ENCODE data around the gene SSX4. TPM values are rescaled to one million over a fixed set of nuclear protein-coding genes. Genes with fewer than 3 reads are reported as not detected.
"Not testable (repeated sequence)": the region's sequence is repeated elsewhere in the genome, so short reads cannot be mapped to it uniquely, and the experiment has no call there.

The SSX4 gene
- total RNA-seq (not detected), polyA plus RNA-seq (ENCODE audit: insufficient read length in 6 of 6) (not detected)
- long read RNA-seq, donor 1, result 0 reads
- long read RNA-seq, donor 2, result 0 reads
- long read RNA-seq, donor 3, result 0 reads
- long read RNA-seq, donor 4, result 0 reads
- long read RNA-seq, donor 5, result 0 reads
- long read RNA-seq, donor 6, result 0 reads
- long read RNA-seq, donor 7, result 0 reads
- long read RNA-seq, donor 8, result 0 reads
- long read RNA-seq, donor 9, result 0 reads
- long read RNA-seq, donor 10, result 0 reads
- long read RNA-seq, donor 11, result 0 reads
- long read RNA-seq, donor 12, result 0 reads

- DNase-seq; H3K27me3 ChIP-seq; H3K4me1 ChIP-seq; H3K4me3 ChIP-seq; H3K36me3 ChIP-seq; ATAC-seq; intact Hi-C loops (cut with DNase I); H3K27ac ChIP-seq; H3K9me3 ChIP-seq: not testable (repeated sequence)
Measured at GRCh38 chrX:48383239-48383638, at the start of gene SSX4. Gene SSX4, plus strand, starts transcription at chrX:48383539. Its CDS starts 515 bp downstream, at chrX:48384054.

DNA sequence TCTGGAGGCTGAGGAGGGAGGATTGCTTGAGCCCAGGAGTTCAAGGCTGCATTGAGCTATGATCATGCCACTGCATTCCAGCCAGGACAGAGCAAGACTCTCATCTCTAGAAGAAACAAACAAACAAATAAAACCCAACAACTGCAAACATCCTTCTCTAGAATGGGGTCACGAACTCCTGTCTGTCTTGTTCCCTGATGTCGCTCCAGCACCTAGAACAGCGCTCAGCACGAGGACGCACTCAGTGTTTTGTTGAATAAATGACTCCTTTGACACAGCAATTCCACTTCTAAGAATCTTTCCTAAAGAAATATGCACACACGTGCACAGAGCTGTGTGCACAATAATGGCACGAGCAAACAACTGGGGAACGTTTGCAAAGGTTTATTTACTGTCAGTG lies 37.3 kb upstream of the SSX4 start:
- H3K4me3 ChIP-seq; H3K27me3 ChIP-seq; intact Hi-C loops (cut with DNase I); ATAC-seq; DNase-seq; H3K4me1 ChIP-seq; H3K27ac ChIP-seq; H3K9me3 ChIP-seq; H3K36me3 ChIP-seq: not testable (repeated sequence)

DNA sequence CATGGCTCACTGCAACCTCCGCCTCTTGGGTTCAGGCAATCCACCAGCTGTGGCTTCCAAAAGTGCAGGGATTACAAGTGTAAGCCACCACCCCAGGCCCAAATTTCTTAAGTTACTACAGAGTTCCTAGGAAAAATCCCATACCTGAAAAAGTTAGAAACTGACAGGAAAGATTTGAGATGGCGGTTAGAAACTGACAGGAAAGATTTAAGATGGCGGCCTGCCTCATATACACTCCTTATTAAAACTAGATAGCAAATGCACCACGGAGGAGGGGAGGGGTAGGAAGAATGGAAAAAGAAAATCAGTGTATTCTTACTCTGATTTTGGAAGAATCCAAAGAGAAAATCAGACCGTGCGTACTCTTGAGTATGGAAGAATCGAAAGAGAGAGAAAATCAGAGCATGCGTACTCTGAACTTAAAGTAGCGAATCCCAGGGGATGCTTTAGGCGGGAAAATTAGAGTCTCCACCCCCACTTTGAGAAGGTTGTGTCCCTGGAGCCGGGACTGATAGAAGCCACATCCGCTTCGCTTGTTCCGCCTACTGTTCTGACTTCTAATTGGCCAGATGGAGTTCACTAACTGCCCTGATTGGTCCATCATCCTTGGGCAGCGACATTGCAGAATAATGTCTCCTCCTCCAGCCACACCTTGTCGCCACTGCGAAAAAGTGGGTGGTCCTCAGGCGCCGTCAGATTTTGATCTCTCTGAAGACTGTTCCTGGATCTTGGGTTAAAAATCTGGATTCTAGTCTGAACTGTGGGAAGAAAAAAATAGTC lies 26.8 kb upstream of the SSX4 start, which contains the start of gene SSX3:
Gene SSX3 (minus strand): TSS at position 389 of the 780 bp plus-strand sequence. CDS start 1,454 bp downstream, outside the sequence.
- intact Hi-C loops (cut with DNase I); H3K36me3 ChIP-seq; H3K27ac ChIP-seq; H3K4me3 ChIP-seq; DNase-seq; H3K4me1 ChIP-seq; ATAC-seq; H3K9me3 ChIP-seq; H3K27me3 ChIP-seq: not testable (repeated sequence)

GRCh38 chrX:48357681-48358080 lies 25.7 kb upstream of the SSX4 start:
- DNase-seq (no peak), ATAC-seq (no peak)
- no peaks in the 10 kb centered on the region for H3K36me3 ChIP-seq
- no peaks in the 10 kb centered on the region for H3K9me3 ChIP-seq
- H3K4me3 ChIP-seq, result no peak overlapping the region
- H3K27me3 ChIP-seq, result no peaks in the 10 kb centered on the region
- H3K27ac ChIP-seq, result no peak overlapping the region
- no peak for TF ChIP-seq CTCF (IDR thresholded peaks at IDR 0.05)
- intact Hi-C loops (cut with DNase I), result no loop called here
- no peaks in the 10 kb centered on the region for H3K4me1 ChIP-seq

GRCh38 chrX:48359281-48359680 lies 24.1 kb upstream of the SSX4 start:
- H3K4me3 ChIP-seq; H3K36me3 ChIP-seq; H3K4me1 ChIP-seq; H3K27ac ChIP-seq; intact Hi-C loops (cut with DNase I); H3K9me3 ChIP-seq; DNase-seq; ATAC-seq; H3K27me3 ChIP-seq: not testable (repeated sequence)

DNA sequence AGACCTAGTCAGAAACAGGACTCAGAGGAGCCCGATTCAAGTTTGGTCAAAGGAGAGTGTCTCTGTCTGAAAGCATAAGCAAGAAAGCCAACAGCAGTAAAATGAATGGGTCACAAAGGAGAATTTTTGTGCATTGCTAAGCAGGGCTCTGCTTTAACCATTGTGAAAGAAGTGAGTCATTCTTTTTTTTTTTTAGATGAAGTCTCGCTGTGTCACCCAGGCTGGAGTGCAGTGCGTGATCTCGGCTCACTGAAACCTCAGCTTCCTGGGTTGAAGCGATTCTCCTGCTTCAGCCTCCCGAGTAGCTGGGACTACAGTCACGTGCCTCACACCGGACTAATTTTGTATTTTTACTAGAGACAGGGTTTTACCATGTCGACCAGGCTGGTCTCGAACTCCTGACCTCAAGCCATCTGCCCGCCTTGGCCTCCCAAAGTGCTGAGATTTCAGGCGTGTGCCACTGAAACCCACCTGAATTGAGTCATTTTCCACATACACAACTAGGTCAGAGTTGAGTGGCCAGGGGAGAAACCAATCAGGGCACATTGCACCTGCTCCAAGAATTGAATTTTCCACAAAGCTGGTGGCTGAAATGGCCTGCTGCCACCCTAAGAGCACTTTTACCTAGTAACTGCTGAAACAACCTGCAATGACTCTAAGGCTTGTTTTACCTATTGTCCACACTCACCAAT lies 15.5 kb upstream of the SSX4 start:
- DNase-seq; H3K36me3 ChIP-seq; H3K9me3 ChIP-seq; H3K27me3 ChIP-seq; H3K27ac ChIP-seq; intact Hi-C loops (cut with DNase I); H3K4me1 ChIP-seq; ATAC-seq; H3K4me3 ChIP-seq: not testable (repeated sequence)

DNA sequence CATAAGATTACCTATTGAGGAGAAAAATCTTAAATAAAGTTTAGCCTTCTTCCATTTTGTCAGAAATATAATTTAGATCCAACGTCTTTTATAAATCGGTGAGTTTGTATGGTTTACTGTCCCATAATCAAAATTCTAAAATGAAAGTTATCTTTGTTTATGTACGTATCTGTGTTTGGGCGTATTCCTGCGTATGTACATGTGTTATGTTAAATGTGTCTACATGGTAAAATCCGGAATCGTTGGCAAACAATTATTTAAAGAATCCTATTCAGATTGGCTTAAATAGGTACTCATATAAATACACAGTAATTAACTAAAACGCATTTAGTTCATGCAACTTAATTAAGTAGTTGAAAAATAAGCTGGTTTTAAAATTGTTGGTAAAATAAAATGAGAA lies 12.9 kb upstream of the SSX4 start:
- H3K4me3 ChIP-seq; H3K36me3 ChIP-seq; H3K9me3 ChIP-seq; H3K27me3 ChIP-seq; H3K4me1 ChIP-seq; H3K27ac ChIP-seq; DNase-seq; intact Hi-C loops (cut with DNase I); ATAC-seq: not testable (repeated sequence)

DNA sequence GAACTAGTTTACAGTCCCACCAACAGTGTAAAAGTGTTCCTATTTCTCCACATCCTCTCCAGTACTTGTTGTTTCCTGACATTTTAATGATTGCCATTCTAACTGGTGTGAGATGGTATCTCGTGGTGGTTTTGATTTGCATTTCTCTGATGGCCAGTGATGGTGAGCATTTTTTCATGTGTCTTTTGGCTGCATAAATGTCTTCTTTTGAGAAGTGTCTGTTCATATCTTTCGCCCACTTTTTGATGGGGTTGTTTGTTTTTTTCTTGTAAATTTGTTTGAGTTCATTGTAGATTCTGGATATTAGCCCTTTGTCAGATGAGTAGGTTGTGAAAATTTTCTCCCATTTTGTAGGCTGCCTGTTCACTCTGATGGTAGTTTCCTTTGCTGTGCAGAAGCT lies 13.6 kb downstream of the SSX4 start:
- H3K4me1 ChIP-seq; intact Hi-C loops (cut with DNase I): not testable (repeated sequence)

DNA sequence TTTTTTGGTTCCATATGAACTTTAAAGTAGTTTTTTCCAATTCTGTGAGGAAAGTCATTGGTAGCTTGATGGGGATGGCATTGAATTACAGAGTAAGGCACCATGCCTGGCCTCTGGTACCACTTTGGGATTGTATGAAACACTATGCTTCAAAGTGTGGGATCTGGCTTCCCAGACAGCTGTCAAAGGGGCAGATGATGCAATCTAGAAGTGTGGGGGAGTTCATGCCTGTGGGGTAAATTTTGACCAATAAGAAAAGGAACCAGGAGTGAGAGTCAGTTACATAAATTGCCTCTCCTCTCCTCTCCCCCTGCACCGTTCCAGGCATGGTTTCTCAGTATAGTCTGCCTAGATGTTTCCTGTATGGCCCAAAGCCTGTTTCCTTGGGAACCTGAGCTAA lies 14.5 kb downstream of the SSX4 start:
- H3K36me3 ChIP-seq; H3K27ac ChIP-seq; H3K4me1 ChIP-seq; intact Hi-C loops (cut with DNase I); ATAC-seq; H3K9me3 ChIP-seq; DNase-seq; H3K27me3 ChIP-seq; H3K4me3 ChIP-seq: not testable (repeated sequence)

More for the DNA sequence above, 13.6 kb downstream of the SSX4 start:
- not testable (repeated sequence) for H3K27me3 ChIP-seq, H3K9me3 ChIP-seq, H3K4me3 ChIP-seq, DNase-seq, ATAC-seq, H3K36me3 ChIP-seq, H3K27ac ChIP-seq

GRCh38 chrX:48411860-48412259 lies 28.5 kb downstream of the SSX4 start, which contains the start of gene SSX4B:
Gene SSX4B, minus strand, starts transcription at chrX:48411960. Its CDS starts 588 bp downstream, at chrX:48411372.
- H3K4me3 ChIP-seq; H3K27me3 ChIP-seq; DNase-seq; H3K36me3 ChIP-seq; H3K9me3 ChIP-seq; H3K4me1 ChIP-seq; ATAC-seq; H3K27ac ChIP-seq; intact Hi-C loops (cut with DNase I): not testable (repeated sequence)

DNA sequence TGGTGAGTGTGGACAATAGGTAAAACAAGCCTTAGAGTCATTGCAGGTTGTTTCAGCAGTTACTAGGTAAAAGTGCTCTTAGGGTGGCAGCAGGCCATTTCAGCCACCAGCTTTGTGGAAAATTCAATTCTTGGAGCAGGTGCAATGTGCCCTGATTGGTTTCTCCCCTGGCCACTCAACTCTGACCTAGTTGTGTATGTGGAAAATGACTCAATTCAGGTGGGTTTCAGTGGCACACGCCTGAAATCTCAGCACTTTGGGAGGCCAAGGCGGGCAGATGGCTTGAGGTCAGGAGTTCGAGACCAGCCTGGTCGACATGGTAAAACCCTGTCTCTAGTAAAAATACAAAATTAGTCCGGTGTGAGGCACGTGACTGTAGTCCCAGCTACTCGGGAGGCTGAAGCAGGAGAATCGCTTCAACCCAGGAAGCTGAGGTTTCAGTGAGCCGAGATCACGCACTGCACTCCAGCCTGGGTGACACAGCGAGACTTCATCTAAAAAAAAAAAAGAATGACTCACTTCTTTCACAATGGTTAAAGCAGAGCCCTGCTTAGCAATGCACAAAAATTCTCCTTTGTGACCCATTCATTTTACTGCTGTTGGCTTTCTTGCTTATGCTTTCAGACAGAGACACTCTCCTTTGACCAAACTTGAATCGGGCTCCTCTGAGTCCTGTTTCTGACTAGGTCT lies 43.8 kb downstream of the SSX4 start:
- DNase-seq; H3K36me3 ChIP-seq; H3K4me3 ChIP-seq; H3K27me3 ChIP-seq; intact Hi-C loops (cut with DNase I); ATAC-seq; H3K4me1 ChIP-seq; H3K9me3 ChIP-seq; H3K27ac ChIP-seq: not testable (repeated sequence)

All from left lung (tissue), 14 donors.